Caki2 (cell line): Measurements from ENCODE around the gene EPM2AIP1. TPM values are rescaled to one million over a fixed set of nuclear protein-coding genes. Genes with fewer than 3 reads are reported as not detected.
"Not testable (repeated sequence)": the region's sequence is repeated elsewhere in the genome, so short reads cannot be mapped to it uniquely, and the experiment has no call there.

Experiments used
- DNase-seq: peaks from one replicate; pipeline ENCODE4 v3.0.0-alpha.2; 2015; ENCODE audit warnings: low read depth
- in situ Hi-C: cut with HindIII; loops from 2 replicates; pipeline ENCODE4 v1.10.0; 2016; ENCODE audit warnings: low sequenced_read_pairs, low pct_unique_long_range_greater_than_20kb, mixed read lengths
- total RNA-seq: library from RNA; depleted of rRNA; stranded (reverse); fragments of >200 nt; shearing (Covaris generic); gene quantifications from 2 replicates; pipeline ENCODE4 v1.2.3, GENCODE V29; 2014; ENCODE audit warnings: low replicate concordance

Gene EPM2AIP1
- total RNA-seq, 1 experiment from 2014 or later = 1.9 TPM

DNA sequence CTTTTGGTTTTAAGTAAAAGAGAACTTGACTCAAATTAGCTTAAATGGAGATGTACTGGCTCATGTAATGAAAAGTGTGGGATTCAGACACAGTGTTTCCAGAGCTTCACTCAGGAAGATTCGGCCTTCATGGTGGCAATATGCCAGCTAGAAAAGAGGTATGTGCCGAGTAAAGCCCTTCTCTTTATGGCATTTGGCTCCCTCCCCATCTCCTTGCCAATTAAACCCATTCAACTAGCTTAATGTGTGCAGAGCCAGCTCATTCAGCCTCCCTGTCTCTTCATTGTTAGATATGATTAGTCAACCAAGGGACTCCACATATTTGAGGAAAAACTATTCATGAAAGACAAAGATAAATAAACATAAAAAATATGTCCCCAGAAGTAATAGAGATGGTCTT is 33.1 kb downstream of the EPM2AIP1 start:
- peak; percentile 87 for DNase-seq
- in situ Hi-C loops = no loop called here

DNA sequence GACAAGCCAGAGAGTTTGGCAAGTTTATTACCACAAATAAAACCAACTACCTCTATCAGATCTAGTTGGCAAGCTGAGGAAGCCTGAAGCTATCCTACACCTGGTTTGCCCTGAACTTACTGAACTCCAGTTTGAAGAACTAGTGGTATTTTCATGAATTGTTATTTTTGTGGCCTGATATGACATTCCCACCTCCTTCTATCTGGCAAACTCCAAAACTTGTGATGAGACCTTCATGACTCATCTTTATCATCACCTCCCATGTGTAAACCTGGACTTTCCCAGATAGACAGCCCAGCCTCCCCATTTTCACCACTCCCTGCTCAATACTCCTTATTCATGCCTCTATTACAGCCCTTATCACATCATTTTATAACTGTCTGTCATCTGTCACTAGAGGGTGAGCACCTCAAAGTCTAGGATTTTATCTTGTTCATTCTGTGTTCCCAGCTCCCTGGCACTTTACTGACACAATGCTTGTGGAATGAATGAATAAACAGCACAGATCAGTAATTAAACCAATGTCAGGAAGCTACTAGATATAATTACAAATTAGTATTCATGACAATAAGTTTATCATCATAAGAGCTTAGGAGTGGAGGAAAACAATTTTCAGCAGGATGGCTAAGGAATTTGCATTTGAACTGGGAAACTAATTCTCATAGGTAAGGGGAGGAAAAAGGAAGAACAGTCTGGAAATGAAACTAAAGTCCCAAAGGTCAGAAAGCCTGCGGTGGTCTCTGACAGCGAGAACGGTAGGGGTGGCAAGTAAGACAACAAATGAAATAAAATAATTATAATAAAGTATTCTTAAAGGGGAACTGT is 34.9 kb downstream of the EPM2AIP1 start:
- peak; percentile 84 for DNase-seq

DNA sequence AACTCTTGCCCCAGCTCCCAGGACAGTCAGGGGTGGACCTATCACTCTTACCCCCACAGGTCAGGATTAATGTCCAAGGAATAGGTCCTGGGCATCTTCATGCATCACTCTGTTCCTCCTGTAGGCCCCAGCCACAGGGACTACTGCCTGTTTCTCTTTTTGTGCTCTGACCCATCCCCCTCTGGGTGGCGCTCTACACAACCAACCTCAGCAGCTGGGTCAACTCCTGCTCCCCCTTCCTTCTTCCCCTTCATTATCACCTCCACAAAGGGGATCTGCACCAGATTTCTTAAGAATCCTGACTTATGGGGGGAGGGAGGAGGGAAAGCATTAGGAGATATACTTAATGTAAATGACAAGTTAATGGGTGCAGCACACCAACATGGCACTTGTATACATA is 35.9 kb downstream of the EPM2AIP1 start:
- in situ Hi-C loops = no loop called here
- no peak for DNase-seq

More for the DNA sequence above, 34.9 kb downstream of the EPM2AIP1 start:
- in situ Hi-C loops = no loop called here

DNA sequence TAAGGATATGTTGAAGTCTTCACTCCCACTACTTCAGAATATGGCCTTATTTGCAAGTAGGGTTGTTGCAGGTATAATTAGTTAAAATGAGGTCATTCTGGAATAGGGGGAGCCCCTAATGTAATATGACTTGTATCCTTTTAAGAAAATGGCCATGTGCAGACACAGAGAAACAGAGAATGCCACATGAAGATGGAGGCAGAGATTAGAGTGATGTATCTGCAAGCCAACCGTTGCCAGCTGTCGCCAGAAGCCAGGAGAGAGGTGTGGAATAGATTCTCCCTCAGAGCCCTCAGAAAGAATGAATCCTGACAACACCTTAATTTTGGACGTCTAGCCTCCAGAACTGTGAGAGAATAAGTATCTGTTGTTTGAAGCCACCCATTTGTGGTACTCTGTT is 36.8 kb downstream of the EPM2AIP1 start:
- no peak for DNase-seq
- in situ Hi-C loops = no loop called here

DNA sequence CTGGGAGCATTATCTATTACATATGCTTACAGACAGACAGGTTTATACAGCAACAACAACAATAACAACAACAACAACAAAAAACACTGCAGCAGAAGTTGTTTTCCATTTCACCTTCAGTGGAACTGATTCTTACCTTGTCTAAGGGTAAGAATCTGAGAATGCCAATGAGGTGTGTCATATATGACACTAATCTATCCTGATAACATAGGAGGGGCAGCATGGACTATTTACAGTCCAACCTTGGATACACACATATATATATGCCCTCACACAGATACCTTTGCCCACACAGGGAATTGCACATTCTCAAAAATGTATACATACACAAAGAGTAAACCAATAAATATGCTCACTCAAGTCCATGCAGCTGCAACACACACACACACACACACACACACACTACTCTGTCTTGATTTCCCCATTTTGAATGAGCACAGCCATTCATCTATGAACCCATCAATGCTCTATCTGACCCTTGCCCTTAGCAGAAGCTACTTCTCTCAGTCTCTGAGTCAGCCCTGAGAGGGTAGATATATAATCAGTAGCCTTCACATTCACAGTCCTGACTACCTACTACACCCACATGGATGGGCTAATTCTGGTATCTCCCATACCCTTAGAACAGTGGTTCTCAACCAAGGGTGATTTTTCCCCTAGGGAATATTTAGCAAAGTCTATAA is 38.3 kb downstream of the EPM2AIP1 start:
- in situ Hi-C loops = no loop called here

DNA sequence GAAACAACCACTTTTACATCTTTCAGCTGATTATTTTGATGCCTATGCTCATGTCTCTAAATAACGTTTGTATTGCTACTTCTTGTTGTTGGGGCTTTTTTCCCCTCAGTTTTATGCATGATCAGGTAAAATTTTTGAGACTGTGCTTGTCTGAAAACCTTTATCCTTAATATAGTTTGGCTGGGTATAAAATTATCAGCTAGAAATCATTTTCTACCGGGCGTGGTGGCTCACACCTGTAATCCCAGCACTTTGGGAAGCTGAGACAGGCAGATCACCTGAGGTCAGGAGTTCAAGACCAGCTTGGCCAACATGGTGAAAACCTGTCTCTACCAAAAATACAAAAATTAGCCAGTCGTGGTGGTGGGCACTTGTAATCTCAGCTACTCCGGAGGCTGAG is 45.1 kb downstream of the EPM2AIP1 start:
- in situ Hi-C loops = not testable (repeated sequence)

More for the DNA sequence above, 38.3 kb downstream of the EPM2AIP1 start:
- DNase-seq = no peak

DNA sequence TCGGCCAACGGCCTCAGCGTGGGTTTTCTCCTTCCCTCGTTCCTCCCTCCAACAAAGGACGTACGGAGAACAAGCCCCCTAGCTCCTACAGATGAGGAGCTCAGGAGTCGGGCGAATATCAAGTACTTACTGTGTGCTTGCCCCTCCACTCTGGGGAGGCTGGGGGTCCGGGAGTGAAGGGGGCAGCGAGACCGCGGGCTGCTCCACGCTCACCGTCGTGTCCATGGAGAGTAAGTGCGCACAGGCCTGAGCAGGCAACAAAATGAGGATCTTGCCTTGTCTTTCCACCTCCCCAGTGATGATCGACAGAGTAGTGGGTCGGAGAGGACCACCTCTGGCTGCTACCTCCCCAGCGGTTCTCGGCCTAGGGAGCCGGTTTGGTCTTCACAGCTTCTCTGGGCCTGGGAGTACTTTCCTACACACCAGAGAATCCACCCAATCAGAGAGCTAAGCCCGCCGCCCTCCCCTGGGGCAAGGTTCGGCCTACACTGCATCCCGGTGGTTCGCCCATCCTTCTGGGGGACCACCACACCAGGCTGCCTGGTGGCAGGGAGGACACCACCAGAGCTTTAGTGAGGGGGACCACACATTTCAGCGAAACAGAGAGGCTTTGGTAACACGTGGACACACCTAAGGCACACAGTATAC is 47.5 kb downstream of the EPM2AIP1 start:
- in situ Hi-C loops = no loop called here
- DNase-seq = no peak

More for the DNA sequence above, 45.1 kb downstream of the EPM2AIP1 start:
- not testable (repeated sequence) for DNase-seq

DNA sequence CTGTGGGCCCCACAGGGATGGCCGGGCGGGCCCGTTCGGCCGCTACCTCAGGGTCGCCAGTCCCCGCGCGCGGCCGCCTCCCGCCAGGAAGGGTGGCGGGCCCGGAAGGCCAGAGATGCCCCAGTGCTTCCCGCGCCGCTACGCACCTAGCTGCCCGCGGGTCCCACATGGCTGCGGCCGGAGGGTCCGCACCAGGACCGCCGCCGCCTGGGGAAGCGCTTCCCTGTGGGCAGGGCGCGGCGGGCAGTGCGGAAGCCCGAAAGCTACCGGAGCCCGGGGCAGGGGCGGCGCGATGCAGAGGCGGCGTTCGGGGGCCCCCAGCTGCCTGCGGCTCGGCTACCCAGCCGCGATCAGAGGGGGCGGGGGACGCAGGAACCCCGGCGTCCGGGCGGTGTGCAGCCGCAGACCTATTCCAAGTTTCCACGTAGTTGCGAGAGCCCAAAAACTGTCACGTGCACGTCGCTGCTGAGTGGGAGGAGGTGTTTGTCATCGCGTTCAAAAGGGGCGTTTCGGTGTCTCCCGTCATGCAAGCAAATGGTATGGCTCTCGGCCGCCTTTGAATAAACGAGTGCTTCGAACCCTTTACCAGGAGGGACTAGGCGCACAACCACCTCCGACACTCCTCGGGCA is 48.2 kb downstream of the EPM2AIP1 start, which contains the start of gene TRANK1:
TSS of gene TRANK1 (minus strand) at position 414 of the 630 bp plus-strand sequence. CDS start at position 169, 245 bp downstream.
- DNase-seq = peak; percentile 20
- in situ Hi-C loops = no loop called here

DNA sequence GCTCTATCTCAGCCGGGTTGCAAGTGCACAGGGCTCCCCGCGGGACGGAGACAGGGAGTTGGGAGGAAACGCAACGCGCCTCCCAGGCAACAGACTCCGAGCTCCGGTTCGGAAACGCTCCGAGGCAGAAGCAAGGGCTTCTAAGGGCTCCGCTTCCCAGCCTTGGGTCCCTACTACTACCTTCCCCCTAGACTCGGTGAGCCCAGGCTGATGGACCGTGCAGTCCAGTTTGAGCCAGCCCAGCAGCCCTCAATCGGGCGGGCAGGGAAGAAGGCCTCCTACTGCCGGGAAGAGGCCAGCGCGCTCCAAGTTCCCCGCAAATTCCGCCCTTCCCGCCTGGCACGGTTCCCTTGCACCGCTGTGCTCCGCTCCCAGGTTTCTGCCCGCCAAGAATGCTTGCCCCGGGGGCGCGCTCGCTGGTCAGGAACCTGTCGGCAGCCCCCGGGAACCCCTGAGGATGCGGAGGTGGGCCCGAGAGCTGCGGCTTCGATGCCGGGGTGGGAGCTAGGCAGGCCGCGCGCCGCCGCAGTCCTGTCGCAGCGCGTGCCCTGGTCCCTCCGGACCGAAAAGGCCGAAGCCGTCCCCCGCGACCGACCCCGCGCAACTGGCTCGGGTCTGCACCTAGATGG is 48.8 kb downstream of the EPM2AIP1 start:
- in situ Hi-C loops = no loop called here
- peak; percentile 30 for DNase-seq

DNA sequence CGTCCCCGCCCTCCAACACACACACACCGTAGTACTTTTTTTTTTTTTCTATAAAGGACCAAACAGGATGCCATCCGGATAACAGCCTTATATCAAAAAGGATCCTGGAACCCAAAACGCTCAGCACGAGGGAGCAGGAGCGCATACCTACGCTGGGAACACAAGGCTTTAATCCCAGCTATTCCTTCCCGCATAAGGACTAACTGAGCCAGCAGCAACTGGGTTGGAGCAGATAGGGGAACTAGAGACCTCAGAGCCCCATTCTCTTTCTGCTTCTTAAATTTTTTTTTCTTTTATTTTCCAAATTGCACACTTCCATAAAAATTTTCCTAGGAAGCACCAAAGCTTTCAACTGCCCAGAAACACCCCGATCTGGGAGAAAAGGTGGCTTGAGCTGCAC is 49.3 kb downstream of the EPM2AIP1 start:
- no peak for DNase-seq
- in situ Hi-C loops = no loop called here

DNA sequence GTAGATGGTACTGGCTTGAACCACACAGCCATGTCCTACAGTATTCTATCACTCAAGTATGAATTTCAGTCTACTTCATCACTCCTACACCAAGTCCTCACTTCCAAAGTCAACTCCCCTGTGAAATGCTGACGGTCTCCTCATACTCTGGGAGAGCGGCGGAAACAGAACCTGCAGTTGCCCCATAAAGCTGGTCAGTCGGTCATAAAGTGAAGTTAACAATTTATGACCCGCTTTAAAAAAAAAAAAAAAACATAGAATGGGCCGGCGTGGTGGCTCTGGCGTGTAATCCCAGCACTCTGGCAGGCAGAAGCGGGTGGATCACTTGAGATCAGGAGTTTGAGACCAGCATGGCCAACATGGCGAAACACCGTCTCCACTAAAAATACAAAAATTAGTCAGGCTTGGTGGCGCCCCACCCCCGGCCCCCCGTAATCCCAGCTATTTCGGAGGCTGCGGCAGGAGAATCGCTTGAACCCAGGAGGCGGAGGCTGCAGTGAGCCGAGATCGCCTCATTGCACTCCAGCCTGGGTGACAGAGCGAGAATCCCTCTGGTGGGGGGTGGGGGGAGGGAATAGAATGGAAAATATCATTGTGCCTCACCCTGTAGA is 50.2 kb downstream of the EPM2AIP1 start:
- in situ Hi-C loops = no loop called here

DNA sequence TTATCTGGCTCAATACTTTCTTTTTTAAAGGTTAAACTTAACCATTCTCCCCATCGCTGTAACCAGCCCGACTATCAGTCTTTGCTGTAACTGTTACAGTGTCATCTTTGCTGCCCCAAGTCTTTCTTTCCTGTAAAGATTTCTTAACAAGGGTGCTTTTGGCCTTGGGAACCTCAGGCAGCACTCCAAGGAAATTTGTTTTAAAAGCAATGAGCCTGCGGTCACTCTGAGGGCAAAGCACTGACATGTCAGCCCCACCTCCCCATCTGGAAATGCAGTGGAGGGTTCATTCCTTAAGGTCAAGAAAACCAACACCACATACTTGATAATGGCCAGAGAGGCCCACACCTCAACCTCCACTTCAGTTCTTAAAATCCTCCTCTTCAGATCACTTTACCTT is 51.3 kb downstream of the EPM2AIP1 start:
- in situ Hi-C loops = no loop called here
- DNase-seq = no peak

More for the DNA sequence above, 50.2 kb downstream of the EPM2AIP1 start:
- DNase-seq = no peak

DNA sequence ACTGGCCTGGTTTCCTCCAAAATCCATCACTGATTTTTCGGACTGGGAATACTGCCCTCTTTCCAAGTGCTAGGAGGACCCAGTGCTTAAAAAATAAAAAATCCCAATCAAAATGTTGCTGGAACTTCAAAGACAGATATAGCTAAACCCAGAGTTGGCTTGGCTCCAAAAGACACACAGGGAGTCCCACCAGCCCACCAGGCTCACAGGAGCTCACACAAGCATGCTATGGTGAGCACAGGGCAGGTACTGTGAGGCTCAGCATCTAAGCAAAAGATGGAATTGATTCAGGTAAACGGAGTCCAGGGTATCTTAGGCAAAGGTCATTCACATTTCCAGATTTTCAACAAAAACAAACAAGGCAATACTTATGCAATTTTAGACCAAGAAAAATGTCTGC is 51.8 kb downstream of the EPM2AIP1 start:
- in situ Hi-C loops = no loop called here
- no peak for DNase-seq

DNA sequence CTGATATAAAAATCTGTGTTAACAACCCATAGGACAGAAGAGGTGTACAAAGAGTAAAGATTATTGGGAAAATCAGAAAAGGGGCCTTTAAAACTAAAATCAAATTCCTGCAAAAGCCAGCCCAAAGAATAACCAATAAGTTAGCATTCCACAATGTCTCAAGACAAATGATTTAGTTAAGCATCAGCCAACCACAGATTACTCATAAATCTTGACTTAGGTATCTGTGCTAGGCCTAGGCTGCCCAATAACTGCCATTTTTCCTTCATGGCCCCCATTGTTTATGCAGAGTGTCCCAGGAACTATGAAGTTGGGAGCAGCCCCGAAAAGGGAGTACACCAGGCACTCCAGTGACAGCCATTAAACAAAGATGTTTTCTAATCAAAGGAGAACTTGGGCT is 55.4 kb downstream of the EPM2AIP1 start:
- no peak for DNase-seq
- in situ Hi-C loops = no loop called here
